HCT116 (cell line): ENCODE results near the gene DGCR6L. TPM values are rescaled to one million over a fixed set of nuclear protein-coding genes. Genes with fewer than 3 reads are reported as not detected.
"Not testable (repeated sequence)": the region's sequence is repeated elsewhere in the genome, so short reads cannot be mapped to it uniquely, and the experiment has no call there.

Experiments
- ATAC-seq: fragments of 200-7000 bp; cut with Tn5 transposase; 2 replicates; pipeline ENCODE4 v1.9.1; 2020; ENCODE audit warnings: mild to moderate bottlenecking, moderate library complexity
- BruUV-seq: library from RNA; stranded (reverse); fragments of 400-500 nt; replicated peaks from 2 replicates; lab custom pipeline; 2021; lab: Mats Ljungman, UMichigan
- CTCF ChIA-PET: fragments of 300-600 bp; sonication (Branson Sonifier 250); formaldehyde crosslinking; loops from one replicate; lab custom pipeline; 2021; ENCODE audit warnings: antibody characterized with exemption; lab: Charles Lee
- POLR2A ChIA-PET: fragments of 300-600, 350-600 bp; sonication (Branson Sonifier 250); formaldehyde crosslinking; loops from one replicate; lab custom pipeline; 2021; ENCODE audit warnings: antibody characterized with exemption; lab: Charles Lee
- RAD21 ChIA-PET, 2 experiments: fragments of 300-600 bp; sonication (Branson Sonifier 250); formaldehyde crosslinking; loops; one replicate each; lab custom pipeline; 2023; ENCODE audit warnings: low total read pairs in 2 of 2; ENCODE audit not compliant: uncharacterized antibody in 2 of 2, unreplicated experiment in 2 of 2, low non-redundant PET in 1 of 2; lab: Charles Lee
- DNase-seq: peaks from one replicate; pipeline ENCODE4 v3.0.0-alpha.2; 2010; ENCODE audit warnings: low read depth, low spot score
- H2AFZ ChIP-seq: fragments of 200-600 bp; shearing (Covaris generic), sonication (generic); 2 replicates; pipeline ENCODE4 v1.6.1; 2017; ENCODE audit warnings: low read depth, mixed run types, mixed read lengths, antibody characterized with exemption, low read length; ENCODE audit not compliant: poor library complexity, severe bottlenecking
- H3K27ac ChIP-seq: 2 replicates; pipeline ENCODE4 v1.5.1; 2012; ENCODE audit warnings: low read depth, low read length
- H3K27me3 ChIP-seq: fragments of 200-600 bp; sonication (generic); 2 replicates; pipeline ENCODE4 v1.6.1; 2016; ENCODE audit warnings: mixed run types, low read length, mixed read lengths; ENCODE audit not compliant: insufficient read depth
- H3K36me3 ChIP-seq, 2 experiments: fragments of 200-500 bp in 1 of 2; fragments of 200-600 bp in 1 of 2; sonication (Bioruptor generic) in 1 of 2; sonication (generic) in 1 of 2; 2 replicates each; pipeline versions ENCODE4 v1.5.1 to v1.6.1; 2014 to 2016; ENCODE audit warnings: low read length in 2 of 2, inconsistent platforms in 1 of 2, mixed read lengths in 1 of 2, mixed run types in 1 of 2; ENCODE audit not compliant: insufficient read depth in 2 of 2, control insufficient read depth in 1 of 2
- H3K4me1 ChIP-seq, 2 experiments: fragments of 200-600 bp in 1 of 2; sonication (generic) in 1 of 2; 2 replicates each; pipeline versions ENCODE4 v1.5.1 to v1.6.1; 2012 to 2017; ENCODE audit warnings: low read length in 2 of 2, inconsistent platforms in 1 of 2, mild to moderate bottlenecking in 1 of 2, mixed read lengths in 1 of 2, mixed run types in 1 of 2, moderate library complexity in 1 of 2; ENCODE audit not compliant: insufficient read depth in 2 of 2, control insufficient read depth in 1 of 2
- H3K4me2 ChIP-seq: fragments of 200-600 bp; sonication (generic); 2 replicates; pipeline ENCODE4 v1.6.1; 2017; ENCODE audit warnings: mixed run types, low read length, mixed read lengths
- H3K4me3 ChIP-seq, 2 experiments: fragments of 200-600 bp in 1 of 2; sonication (generic) in 1 of 2; replicated peaks in 1 of 2; 2 replicates each; pipeline ENCODE4 v1.5.1; 2011 to 2016; ENCODE audit warnings: low read length in 2 of 2, control low read depth in 1 of 2, low read depth in 1 of 2, mild to moderate bottlenecking in 1 of 2, mixed read lengths in 1 of 2, mixed run types in 1 of 2
- H3K79me2 ChIP-seq: fragments of 200-600 bp; sonication (generic); 2 replicates; pipeline ENCODE4 v1.6.1; 2017; ENCODE audit warnings: mild to moderate bottlenecking, mixed run types, low read length, moderate library complexity, mixed read lengths; ENCODE audit not compliant: insufficient read depth
- H3K9ac ChIP-seq: fragments of 200-600 bp; sonication (generic); 2 replicates; pipeline ENCODE4 v1.6.1; 2016; ENCODE audit warnings: low read length, mixed read lengths
- H3K9me2 ChIP-seq: fragments of 200-600 bp; sonication (generic), shearing (Covaris generic); 2 replicates; pipeline ENCODE4 v1.6.1; 2017; ENCODE audit warnings: mixed run types, mild to moderate bottlenecking, moderate library complexity; ENCODE audit not compliant: insufficient read depth
- H3K9me3 ChIP-seq, 2 experiments: fragments of 200-500 bp in 1 of 2; fragments of 200-600 bp in 1 of 2; sonication (Bioruptor generic) in 1 of 2; sonication (generic) in 1 of 2; 2 replicates each; pipeline ENCODE4 v1.6.1; 2014 to 2017; ENCODE audit warnings: low read length in 2 of 2, mixed read lengths in 2 of 2, inconsistent platforms in 1 of 2, low read depth in 1 of 2, mild to moderate bottlenecking in 1 of 2, mixed run types in 1 of 2, moderate library complexity in 1 of 2; ENCODE audit not compliant: control insufficient read depth in 1 of 2, insufficient read depth in 1 of 2
- H4K20me1 ChIP-seq: fragments of 200-600 bp; sonication (generic), shearing (Covaris generic); 2 replicates; pipeline ENCODE4 v1.6.1; 2017; ENCODE audit warnings: mixed run types, mild to moderate bottlenecking, moderate library complexity; ENCODE audit not compliant: insufficient read depth
- EZH2 ChIP-seq: fragments of 200-600 bp; sonication (generic); IDR thresholded peaks from 2 replicates; pipeline ENCODE4 v1.6.1; 2017; ENCODE audit warnings: antibody characterized with exemption, mixed run types
- EZH2phosphoT487 ChIP-seq: fragments of 200-600 bp; IDR thresholded peaks from 2 replicates; pipeline ENCODE4 v1.6.1; 2018; ENCODE audit warnings: antibody characterized with exemption, borderline replicate concordance
- JUND ChIP-seq: IDR thresholded peaks from 2 replicates; pipeline ENCODE4 v1.6.1; 2012
- POLR2AphosphoS5 ChIP-seq: IDR thresholded peaks from 2 replicates; pipeline ENCODE4 v1.6.1; 2011; ENCODE audit warnings: mild to moderate bottlenecking, low read depth, low read length, moderate library complexity
- SIN3A ChIP-seq: IDR thresholded peaks from 2 replicates; pipeline ENCODE4 v1.6.1; 2012; ENCODE audit warnings: low read depth
- SRF ChIP-seq: IDR thresholded peaks from 2 replicates; pipeline ENCODE4 v1.6.1; 2012; ENCODE audit warnings: low read depth
- ZNF274 ChIP-seq: fragments of 200-500 bp; sonication (Bioruptor generic); IDR thresholded peaks from 2 replicates; pipeline ENCODE4 v1.6.1; 2014; ENCODE audit warnings: mild to moderate bottlenecking, low read depth, low read length, inconsistent platforms
- intact Hi-C: fragments of 100-400 bp; cut with micrococcal nuclease; formaldehyde crosslinking; loops from 2 replicates; pipeline ENCODE4 v1.10.0; 2022
- total RNA-seq: library from RNA; stranded (reverse); gene quantifications from one replicate; pipeline ENCODE4 v1.2.1, GENCODE V29; 2021; ENCODE audit not compliant: unreplicated experiment
- TF ChIP-seq, protein P1 (sequence below): IDR thresholded peaks from 2 replicates; pipeline ENCODE4 v1.6.1; 2012
- TF ChIP-seq, protein P2 (sequence below): IDR thresholded peaks from 2 replicates; pipeline ENCODE4 v1.6.1; 2012

The DGCR6L gene
- total RNA-seq, 1 experiment from 2014 or later = 44.9 TPM

DNA sequence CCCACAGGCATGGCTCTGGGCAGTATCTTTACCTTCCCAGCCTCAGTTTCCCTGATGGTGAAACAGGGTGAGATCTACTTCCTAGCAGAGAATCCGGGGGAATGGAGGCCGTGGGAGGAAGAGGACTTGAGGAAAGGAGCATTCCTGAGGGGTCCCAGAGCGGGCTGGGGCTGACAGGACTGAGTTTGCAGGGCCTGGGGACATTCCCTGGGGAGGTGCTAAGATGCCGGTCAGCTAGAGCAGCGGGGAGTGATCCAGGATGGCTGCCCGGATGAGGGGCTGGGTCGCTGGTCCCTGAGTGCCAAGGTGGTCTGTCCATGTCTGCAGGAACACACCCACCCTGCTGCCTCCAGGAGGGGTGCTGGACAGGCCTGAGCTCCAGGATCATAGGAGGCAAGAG is 43.4 kb downstream of the DGCR6L start:
- Histone ChIP-seq H2AFZ (no peak overlapping the region), H3K9me2 (no peaks in the 10 kb centered on the region), H3K27ac (no peak overlapping the region), H3K4me1 (peaks cover 0 to 6% of the 10 kb centered on the region in 2 experiments; a peak in 2 of 4 replicates), H3K4me2 (no peak overlapping the region), H3K4me3 (no peak overlapping the region), H3K36me3 (no peaks in the 10 kb centered on the region), H3K79me2 (no peaks in the 10 kb centered on the region), H4K20me1 (no peaks in the 10 kb centered on the region), H3K9me3 (no peaks in the 10 kb centered on the region), H3K27me3 (no peaks in the 10 kb centered on the region), H3K9ac (no peak overlapping the region)
- DNase-seq (no peak), ATAC-seq (no peak)
- intact Hi-C loops = no loop called here
- no peak for TF ChIP-seq JUND
- TF ChIP-seq, protein P1, sequence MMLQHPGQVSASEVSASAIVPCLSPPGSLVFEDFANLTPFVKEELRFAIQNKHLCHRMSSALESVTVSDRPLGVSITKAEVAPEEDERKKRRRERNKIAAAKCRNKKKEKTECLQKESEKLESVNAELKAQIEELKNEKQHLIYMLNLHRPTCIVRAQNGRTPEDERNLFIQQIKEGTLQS = no peak
- TF ChIP-seq EZH2phosphoT487 = no peak
- no peak for TF ChIP-seq SIN3A
- TF ChIP-seq, protein P2, sequence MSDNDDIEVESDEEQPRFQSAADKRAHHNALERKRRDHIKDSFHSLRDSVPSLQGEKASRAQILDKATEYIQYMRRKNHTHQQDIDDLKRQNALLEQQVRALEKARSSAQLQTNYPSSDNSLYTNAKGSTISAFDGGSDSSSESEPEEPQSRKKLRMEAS = no peak
- no peak for TF ChIP-seq ZNF274
- ChIA-PET CTCF (no interaction called here), POLR2A (no interaction called here), RAD21 (no interaction called here)
- BruUV-seq = no TSS peak

DNA sequence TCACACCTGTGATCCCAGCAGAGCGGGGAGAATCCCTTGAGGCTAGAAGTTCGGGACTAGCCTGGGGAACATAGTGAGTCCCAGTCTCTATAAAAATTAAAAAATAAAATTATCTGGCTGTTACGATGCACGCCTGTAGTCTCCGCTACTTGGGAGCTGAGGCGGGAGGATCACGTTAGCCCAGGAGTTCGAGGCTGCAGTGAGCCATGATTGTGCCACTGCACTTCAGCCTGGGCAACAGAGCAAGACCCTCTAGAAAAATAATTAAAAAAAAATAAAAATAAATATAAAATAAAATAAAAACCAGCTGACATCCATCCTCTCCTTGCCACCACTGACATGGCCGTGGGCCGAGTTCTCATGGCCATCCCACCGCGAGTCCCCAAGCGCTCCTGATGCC is 44.0 kb downstream of the DGCR6L start:
- POLR2A ChIA-PET = no interaction called here
- ATAC-seq (no peak), DNase-seq (no peak)
- H3K4me3 ChIP-seq = no peak overlapping the region
- H3K79me2 ChIP-seq = no peaks in the 10 kb centered on the region
- no peak overlapping the region for H2AFZ ChIP-seq
- H3K9me3 ChIP-seq = no peaks in the 10 kb centered on the region
- no TSS peak for BruUV-seq
- no peak overlapping the region for H3K9ac ChIP-seq
- CTCF ChIA-PET = no interaction called here
- no peaks in the 10 kb centered on the region for H3K9me2 ChIP-seq
- no peaks in the 10 kb centered on the region for H3K36me3 ChIP-seq
- intact Hi-C loops = no loop called here
- H4K20me1 ChIP-seq = no peaks in the 10 kb centered on the region
- H3K27me3 ChIP-seq = no peaks in the 10 kb centered on the region
- peaks cover 0 to 6% of the 10 kb centered on the region in 2 experiments; a peak in 2 of 4 replicates for H3K4me1 ChIP-seq
- no peak overlapping the region for H3K27ac ChIP-seq
- RAD21 ChIA-PET = no interaction called here
- H3K4me2 ChIP-seq = no peak overlapping the region
- TF ChIP-seq SRF (no peak), POLR2AphosphoS5 (no peak), EZH2 (no peak)
- TF ChIP-seq, all 23 proteins: peak for 0

DNA sequence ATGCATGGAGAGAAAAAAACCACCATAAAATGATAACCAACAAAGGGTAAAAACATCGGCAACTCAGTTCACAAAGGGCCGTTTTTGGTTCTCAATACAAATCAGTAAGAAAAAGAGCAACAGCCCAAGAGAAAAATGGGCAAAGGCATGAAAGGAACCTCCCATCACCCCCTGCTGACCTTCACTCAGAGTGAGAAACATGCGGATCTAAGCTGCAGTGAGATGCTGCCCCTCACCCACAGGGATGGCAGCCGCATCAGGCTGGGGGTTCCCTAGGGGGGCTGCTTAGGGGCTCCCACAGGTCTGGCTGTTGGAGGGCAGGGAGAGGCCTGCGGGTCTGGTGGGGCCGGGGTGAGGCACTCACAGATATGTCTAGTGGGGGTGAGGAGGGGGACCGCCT is 44.5 kb downstream of the DGCR6L start:
- H3K9me2 ChIP-seq, H3K4me1 ChIP-seq, RAD21 ChIA-PET, H2AFZ ChIP-seq, H3K4me3 ChIP-seq, H3K9me3 ChIP-seq, ATAC-seq, POLR2A ChIA-PET, intact Hi-C loops, H3K9ac ChIP-seq, CTCF ChIA-PET, H3K27ac ChIP-seq, H3K4me2 ChIP-seq, DNase-seq, H3K27me3 ChIP-seq, BruUV-seq, H3K79me2 ChIP-seq, H4K20me1 ChIP-seq, H3K36me3 ChIP-seq: not testable (repeated sequence)

DNA sequence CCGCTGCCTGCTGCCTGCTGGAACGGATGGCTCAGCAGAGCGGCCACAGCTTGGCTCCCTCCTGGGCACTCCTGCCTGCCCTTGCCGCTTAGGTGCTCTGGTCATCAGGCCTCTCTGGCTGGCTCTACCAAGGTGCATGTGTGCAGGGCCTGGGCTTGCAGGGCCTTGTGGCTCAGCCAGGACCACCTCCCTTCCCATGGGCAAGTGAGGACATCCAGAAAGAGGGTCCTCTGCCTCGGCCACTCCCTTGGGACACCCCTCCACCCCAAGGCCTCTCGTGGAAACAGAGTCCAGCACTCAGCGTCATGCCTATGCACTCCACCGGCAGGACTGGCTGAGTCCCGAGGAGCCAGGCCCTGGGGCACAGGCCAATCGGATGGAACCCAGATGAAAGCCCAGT is 45.5 kb downstream of the DGCR6L start:
- H3K27me3 ChIP-seq, intact Hi-C loops, H3K9ac ChIP-seq, RAD21 ChIA-PET, H3K36me3 ChIP-seq, ATAC-seq, BruUV-seq, H4K20me1 ChIP-seq, DNase-seq, H3K9me2 ChIP-seq, H2AFZ ChIP-seq, H3K9me3 ChIP-seq, H3K4me1 ChIP-seq, POLR2A ChIA-PET, CTCF ChIA-PET, H3K27ac ChIP-seq, H3K4me3 ChIP-seq, H3K4me2 ChIP-seq, H3K79me2 ChIP-seq: not testable (repeated sequence)
